K562 (cell line): ENCODE data around the gene CEP162. TPM values are rescaled to one million over a fixed set of nuclear protein-coding genes. Genes with fewer than 3 reads are reported as not detected.

Source experiments
- ATAC-seq: fragments of 200-7000 bp; cut with Tn5 transposase; 3 replicates; pipeline ENCODE4 v1.9.1; 2020; ENCODE audit warnings: moderate library complexity
- BruUV-seq: library from RNA; stranded (reverse); fragments of 400-500 nt; replicated peaks from 2 replicates; lab custom pipeline; 2021; lab: Mats Ljungman, UMichigan
- CTCF ChIA-PET: fragments of 300-600 bp; formaldehyde crosslinking; extraction: SDS; loops from one replicate; lab custom pipeline; 2021; ENCODE audit warnings: low intra/inter-chr PET ratio; lab: Yijun Ruan, JAX
- POLR2A ChIA-PET: fragments of 300-600, 350-650 bp; sonication (Branson Sonifier 250); formaldehyde crosslinking; extraction: SDS; loops from one replicate; lab custom pipeline; 2021; ENCODE audit warnings: antibody characterized with exemption, inconsistent platforms; lab: Yijun Ruan, JAX
- DNase-seq, 4 experiments: peaks; one replicate each; pipeline versions ENCODE4 v3.0.0 to v3.0.0-alpha.2; 2011 to 2018; ENCODE audit warnings: low spot score in 3 of 4, mixed read lengths in 3 of 4; ENCODE audit errors: extremely low read depth in 1 of 4
- FAIRE-seq: peaks from 2 replicates; lab custom pipeline; 2011; peaks lifted over from hg19 to GRCh38; lab: Jason Lieb, UNC
- H2AFZ ChIP-seq: 2 replicates; pipeline ENCODE4 v1.6.0; 2011; ENCODE audit warnings: low read depth, low read length, control low read depth, inconsistent platforms
- H3K27ac ChIP-seq: fragments of 200-600 bp; 3 replicates; pipeline ENCODE4 v1.8.0; 2011; ENCODE audit warnings: low read depth, mild to moderate bottlenecking, control low read depth, inconsistent platforms, low read length, moderate library complexity, mixed read lengths; ENCODE audit errors: extremely low read depth
- H3K27me3 ChIP-seq, 2 experiments: fragments of 300-600 bp in 1 of 2; 2 replicates in 1 of 2; 3 replicates in 1 of 2; pipeline versions ENCODE4 v1.6.0 to v1.8.0; 2011; ENCODE audit warnings: inconsistent platforms in 2 of 2, low read length in 2 of 2, mild to moderate bottlenecking in 1 of 2, mixed read lengths in 1 of 2, moderate library complexity in 1 of 2; ENCODE audit not compliant: control insufficient read depth in 2 of 2, insufficient read depth in 2 of 2
- H3K36me3 ChIP-seq: fragments of 300-600 bp; 3 replicates; pipeline ENCODE4 v1.8.0; 2011; ENCODE audit warnings: mild to moderate bottlenecking, low read length, inconsistent platforms; ENCODE audit not compliant: control insufficient read depth, insufficient read depth
- H3K4me1 ChIP-seq, 2 experiments: fragments of 200-600 bp in 1 of 2; replicated peaks in 1 of 2; 2 replicates in 1 of 2; 3 replicates in 1 of 2; pipeline versions ENCODE4 v1.5.1 to v1.8.0; 2011; ENCODE audit warnings: inconsistent platforms in 2 of 2, low read length in 2 of 2, mild to moderate bottlenecking in 1 of 2, mixed read lengths in 1 of 2, moderate library complexity in 1 of 2; ENCODE audit not compliant: control insufficient read depth in 2 of 2, insufficient read depth in 2 of 2
- H3K4me2 ChIP-seq: 2 replicates; pipeline ENCODE4 v1.6.1; 2011; ENCODE audit warnings: low read length, control low read depth, inconsistent platforms, mixed read lengths; ENCODE audit not compliant: insufficient read depth
- H3K4me3 ChIP-seq: fragments of 200-600 bp; sonication (generic), shearing (Covaris generic); 2 replicates; pipeline ENCODE4 v1.5.1; 2016; ENCODE audit warnings: control low read depth, inconsistent platforms
- H3K79me2 ChIP-seq: fragments of 200-600 bp; 3 replicates; pipeline ENCODE4 v1.8.0; 2011; ENCODE audit warnings: low read length, inconsistent platforms; ENCODE audit not compliant: control insufficient read depth, insufficient read depth
- H3K9ac ChIP-seq, 2 experiments: 2 replicates each; pipeline versions ENCODE4 v1.6.0 to v1.6.1; 2011; ENCODE audit warnings: low read depth in 2 of 2, low read length in 2 of 2, control low read depth in 1 of 2, inconsistent platforms in 1 of 2, mild to moderate bottlenecking in 1 of 2, mixed read lengths in 1 of 2; ENCODE audit not compliant: insufficient read depth in 1 of 2
- H3K9me1 ChIP-seq: one replicate; pipeline ENCODE4 v1.6.0; 2011; ENCODE audit warnings: inconsistent platforms, mild to moderate bottlenecking, low read length, moderate library complexity; ENCODE audit not compliant: control insufficient read depth, insufficient read depth
- H3K9me3 ChIP-seq: replicated peaks from 2 replicates; pipeline ENCODE4 v1.5.1; 2011; ENCODE audit warnings: low read depth, low read length, inconsistent platforms; ENCODE audit not compliant: control insufficient read depth, insufficient read depth
- H4K20me1 ChIP-seq: replicated peaks from 2 replicates; pipeline ENCODE4 v1.6.1; 2011; ENCODE audit warnings: low read length, inconsistent platforms, mixed read lengths; ENCODE audit not compliant: control insufficient read depth, insufficient read depth
- DDX20 ChIP-seq: fragments of 450-650 bp; IDR thresholded peaks from 2 replicates; pipeline ENCODE4 v1.6.1; 2016; ENCODE audit warnings: missing genetic modification characterization, low read depth, mild to moderate bottlenecking, missing compliant biosample characterization, moderate library complexity
- MXI1 ChIP-seq: IDR thresholded peaks from 2 replicates; pipeline ENCODE4 v1.6.1; 2011; ENCODE audit warnings: low read depth, mild to moderate bottlenecking, improper control_type of control experiment, low read length
- PTRF ChIP-seq: fragments of 450-650 bp; IDR thresholded peaks from 2 replicates; pipeline ENCODE4 v1.6.1; 2016; ENCODE audit warnings: mild to moderate bottlenecking, missing genetic modification characterization, missing compliant biosample characterization
- ZNF639 ChIP-seq, 2 experiments: fragments of 200-800 bp in 1 of 2; sonication (Bioruptor generic) in 1 of 2; sonication (generic) in 1 of 2; formaldehyde crosslinking in 1 of 2; IDR thresholded peaks in 1 of 2; conservative IDR thresholded peaks in 1 of 2; 2 replicates each; pipeline versions ENCODE4 v1.5.0 to v1.6.1; 2016 to 2020; ENCODE audit warnings: missing compliant biosample characterization in 1 of 2, missing genetic modification characterization in 1 of 2, missing genetic modification reagents in 1 of 2
- WGBS: fragments of 100-300 bp; shearing (Covaris generic); methylation state at CpG from one replicate; pipeline ENCODE4 v1.1.6; 2016; ENCODE audit warnings: low coverage, mixed read lengths; ENCODE audit not compliant: insufficient coverage; ENCODE audit errors: missing lambda C conversion rate; 5-methylcytosine and 5-hydroxymethylcytosine counted together
- in situ Hi-C: fragments of 300-500 bp; cut with MboI; formaldehyde crosslinking; loops from 4 replicates; pipeline ENCODE4 v1.15.0; 2018; ENCODE audit warnings: inconsistent platforms, mixed read lengths
- intact Hi-C: fragments of 100-400 bp; cut with micrococcal nuclease; formaldehyde crosslinking; loops from 2 replicates; pipeline ENCODE4 v1.14.2; 2022
- polyA plus RNA-seq, 8 experiments: library from polyadenylated mRNA; depleted of rRNA in 4 of 8; stranded (reverse) in 5 of 8; unstranded in 3 of 8; fragments of >200 nt; fragmentation: Nextera tagmentation in 2 of 8; fragmentation: Illumina TruSeq in 1 of 8; extraction: Ambion mirVana in 2 of 8; extraction: Trizol in 1 of 8; gene quantifications; 2 replicates each; pipeline versions ENCODE4 v1.2.1 to v1.2.3, GENCODE V29; 2011 to 2014; ENCODE audit warnings: inconsistent platforms in 1 of 8, missing spikeins in 1 of 8
- total RNA-seq, 7 experiments: library from RNA; depleted of rRNA in 6 of 7; stranded (reverse); fragments of >200 nt in 6 of 7; fragmentation: Illumina TruSeq in 2 of 7; extraction: Trizol in 2 of 7; gene quantifications; 2 replicates each; pipeline versions ENCODE4 v1.2.1 to v1.2.3, GENCODE V29; 2011 to 2021; ENCODE audit warnings: low replicate concordance in 1 of 7

The CEP162 gene
- total and polyA plus RNA-seq, 9 of the 15 experiments (the other 6 are each of a cell fraction or from before 2014, with no cell fraction given): 3.9 to 8.6 (median 6.7) TPM

- peaks cover 9% of the 10 kb centered on the region; the same call in 2 of the 3 replicates for H3K36me3 ChIP-seq
- no peak overlapping the region for H3K9ac ChIP-seq
- no peaks in the 10 kb centered on the region for H3K27me3 ChIP-seq
- no peak overlapping the region for H2AFZ ChIP-seq
- no peak for TF ChIP-seq MXI1
- TF ChIP-seq DDX20 (tag): no peak
- no peak for TF ChIP-seq PTRF (tag)
- no peak for TF ChIP-seq ZNF639 (CRISPR knock-in tag; conservative IDR thresholded peaks at IDR 0.05 in 1 of 2, IDR thresholded peaks at IDR 0.05 in 1 of 2)
- no peaks in the 10 kb centered on the region for H3K9me3 ChIP-seq
- in situ Hi-C loops: no loop called here
- CTCF ChIA-PET: no interaction called here
- no peaks in the 10 kb centered on the region for H3K79me2 ChIP-seq
- no peak overlapping the region for H3K4me3 ChIP-seq
- BruUV-seq: no TSS peak
- H4K20me1 ChIP-seq: no peaks in the 10 kb centered on the region
- DNase-seq (no peak), FAIRE-seq (no peak), ATAC-seq (no peak)
- no peaks in the 10 kb centered on the region for H3K9me1 ChIP-seq
- intact Hi-C loops: no loop called here
- H3K27ac ChIP-seq: no peak overlapping the region
- H3K4me2 ChIP-seq: no peak overlapping the region
- no peaks in the 10 kb centered on the region for H3K4me1 ChIP-seq
- POLR2A ChIA-PET: no interaction called here
- WGBS: 95% methylated on average over 2 of the region's 2 CpGs
Observed at GRCh38 chr6:84172080-84172479, 55.4 kb downstream of the CEP162 start.
